T-helper 2 cell treated with Interferon-gamma antibody and Interleukin-4, amounts not matched to agents 5 μg/mL and 100 μg/mL, for 36 hours (primary cell): ENCODE results near the gene ASAP2.

ENCODE experiments used
- DNase-seq: peaks from one replicate; pipeline ENCODE4 v3.0.0; 2021; ENCODE audit warnings: low spot score
- H3K27ac Mint-ChIP-seq: one replicate; pipeline ENCODE4 v1.8.0; 2021; ENCODE audit warnings: mild to moderate bottlenecking, mixed read lengths
- H3K27me3 Mint-ChIP-seq: one replicate; pipeline ENCODE4 v1.8.0; 2021; ENCODE audit warnings: low read depth, mixed read lengths
- H3K36me3 Mint-ChIP-seq: one replicate; pipeline ENCODE4 v1.8.0; 2021; ENCODE audit warnings: low read depth, mixed read lengths
- H3K4me1 Mint-ChIP-seq: one replicate; pipeline ENCODE4 v1.8.0; 2021; ENCODE audit warnings: low read depth, mixed read lengths
- H3K4me3 Mint-ChIP-seq: one replicate; pipeline ENCODE4 v1.8.0; 2022; ENCODE audit warnings: mild to moderate bottlenecking, moderate library complexity, mixed read lengths
- H3K9me3 Mint-ChIP-seq: one replicate; pipeline ENCODE4 v1.8.0; 2021; ENCODE audit warnings: mixed read lengths

The ASAP2 gene

GRCh38 chr2:9418746-9419145, 212.1 kb downstream of the ASAP2 start:
- H3K27ac Mint-ChIP-seq = no peak overlapping the region
- H3K4me3 Mint-ChIP-seq = no peak overlapping the region
- no peaks in the 10 kb centered on the region for H3K27me3 Mint-ChIP-seq
- peaks cover 47% of the 10 kb centered on the region for H3K36me3 Mint-ChIP-seq
- DNase-seq = no peak
- peaks cover 39% of the 10 kb centered on the region for H3K4me1 Mint-ChIP-seq
- no peaks in the 10 kb centered on the region for H3K9me3 Mint-ChIP-seq

GRCh38 chr2:9419541-9419940, 212.9 kb downstream of the ASAP2 start:
- Mint-ChIP-seq H3K4me3 (peak overlapping the region; percentile 37), H3K27ac (no peak overlapping the region), H3K4me1 (peaks cover 40% of the 10 kb centered on the region), H3K27me3 (no peaks in the 10 kb centered on the region), H3K36me3 (peaks cover 43% of the 10 kb centered on the region), H3K9me3 (no peaks in the 10 kb centered on the region)
- DNase-seq = no peak

GRCh38 chr2:9420495-9420894, 213.9 kb downstream of the ASAP2 start:
- Mint-ChIP-seq H3K4me3 (peak overlapping the region; percentile 37), H3K27me3 (no peaks in the 10 kb centered on the region), H3K4me1 (peaks cover 36% of the 10 kb centered on the region), H3K27ac (no peak overlapping the region), H3K9me3 (no peaks in the 10 kb centered on the region), H3K36me3 (peaks cover 40% of the 10 kb centered on the region)
- no peak for DNase-seq

GRCh38 chr2:9422321-9423099, 215.9 kb downstream of the ASAP2 start:
- Mint-ChIP-seq H3K9me3 (no peaks in the 10 kb centered on the region), H3K4me1 (peaks cover 36% of the 10 kb centered on the region), H3K36me3 (peaks cover 33% of the 10 kb centered on the region), H3K4me3 (peak overlapping the region; percentile 86), H3K27ac (peak overlapping the region; percentile 94), H3K27me3 (no peaks in the 10 kb centered on the region)
- DNase-seq = peak; percentile 59

GRCh38 chr2:9423100-9423921, 216.7 kb downstream of the ASAP2 start, which contains the start of the genes CPSF3 and ITGB1BP1:
Gene CPSF3 (plus strand): TSS chr2:9423654. CDS start chr2:9423774, 120 bp downstream.
Gene ITGB1BP1 (minus strand): TSS chr2:9423528. CDS start chr2:9418697, 4,831 bp downstream.
- H3K36me3 Mint-ChIP-seq = peaks cover 25% of the 10 kb centered on the region
- H3K27ac Mint-ChIP-seq = peak within 1 kb of the TSS; percentile 94
- DNase-seq = peak; percentile 98
- no peaks in the 10 kb centered on the region for H3K27me3 Mint-ChIP-seq
- peak within 1 kb of the TSS; percentile 86 for H3K4me3 Mint-ChIP-seq
- peaks cover 34% of the 10 kb centered on the region for H3K4me1 Mint-ChIP-seq
- H3K9me3 Mint-ChIP-seq = no peaks in the 10 kb centered on the region

- Mint-ChIP-seq H3K4me1 (peaks cover 34% of the 10 kb centered on the region), H3K4me3 (no peak overlapping the region), H3K27me3 (no peaks in the 10 kb centered on the region), H3K27ac (no peak overlapping the region), H3K36me3 (peaks cover 25% of the 10 kb centered on the region), H3K9me3 (no peaks in the 10 kb centered on the region)
- DNase-seq = no peak
Measured at GRCh38 chr2:9423922-9424272, 217.3 kb downstream of the ASAP2 start.

GRCh38 chr2:9424447-9425164, 218.0 kb downstream of the ASAP2 start:
- H3K4me3 Mint-ChIP-seq = no peak overlapping the region
- H3K27ac Mint-ChIP-seq = no peak overlapping the region
- H3K9me3 Mint-ChIP-seq = no peaks in the 10 kb centered on the region
- DNase-seq = no peak
- peaks cover 27% of the 10 kb centered on the region for H3K4me1 Mint-ChIP-seq
- no peaks in the 10 kb centered on the region for H3K27me3 Mint-ChIP-seq
- H3K36me3 Mint-ChIP-seq = peaks cover 25% of the 10 kb centered on the region

GRCh38 chr2:9428965-9429577, 222.5 kb downstream of the ASAP2 start:
- no peaks in the 10 kb centered on the region for H3K9me3 Mint-ChIP-seq
- peaks cover 34% of the 10 kb centered on the region for H3K36me3 Mint-ChIP-seq
- DNase-seq = no peak
- peaks cover 14% of the 10 kb centered on the region for H3K4me1 Mint-ChIP-seq
- H3K27ac Mint-ChIP-seq = no peak overlapping the region
- no peaks in the 10 kb centered on the region for H3K27me3 Mint-ChIP-seq
- no peak overlapping the region for H3K4me3 Mint-ChIP-seq

GRCh38 chr2:9430316-9431293, 224.0 kb downstream of the ASAP2 start:
- Mint-ChIP-seq H3K4me1 (peaks cover 12% of the 10 kb centered on the region), H3K27ac (no peak overlapping the region), H3K9me3 (no peaks in the 10 kb centered on the region), H3K4me3 (no peak overlapping the region), H3K27me3 (no peaks in the 10 kb centered on the region), H3K36me3 (peaks cover 40% of the 10 kb centered on the region)
- no peak for DNase-seq

- Mint-ChIP-seq H3K4me1 (peaks cover 10% of the 10 kb centered on the region), H3K27ac (no peak overlapping the region), H3K4me3 (no peak overlapping the region), H3K36me3 (peaks cover 53% of the 10 kb centered on the region), H3K9me3 (no peaks in the 10 kb centered on the region), H3K27me3 (no peaks in the 10 kb centered on the region)
- DNase-seq = no peak
Measured at GRCh38 chr2:9434489-9434888, 227.9 kb downstream of the ASAP2 start.

- peaks cover 42% of the 10 kb centered on the region for H3K36me3 Mint-ChIP-seq
- no peaks in the 10 kb centered on the region for H3K27me3 Mint-ChIP-seq
- DNase-seq = no peak
- no peaks in the 10 kb centered on the region for H3K4me1 Mint-ChIP-seq
- no peak overlapping the region for H3K27ac Mint-ChIP-seq
- H3K4me3 Mint-ChIP-seq = no peak overlapping the region
- H3K9me3 Mint-ChIP-seq = no peaks in the 10 kb centered on the region
Measured at GRCh38 chr2:9439536-9439935, 232.9 kb downstream of the ASAP2 start.

- no peak for DNase-seq
- Mint-ChIP-seq H3K9me3 (no peaks in the 10 kb centered on the region), H3K27ac (no peak overlapping the region), H3K4me1 (peaks cover 5% of the 10 kb centered on the region), H3K27me3 (no peaks in the 10 kb centered on the region), H3K36me3 (peaks cover 42% of the 10 kb centered on the region), H3K4me3 (no peak overlapping the region)
Measured at GRCh38 chr2:9440058-9440727, 233.6 kb downstream of the ASAP2 start.
